Esophagus muscularis mucosa (tissue), 4 donors: ENCODE data around the gene SPTBN1. TPM values are rescaled to one million over a fixed set of nuclear protein-coding genes. Genes with fewer than 3 reads are reported as not detected.
A peak's percentile ranks its signal among the peaks of the same experiment; 100 is the strongest.

Experiments used
- DNase-seq: peaks from one replicate; pipeline ENCODE4 v3.0.0-alpha.2; 2017; ENCODE audit errors: extremely low spot score
- H3K27ac ChIP-seq, 4 donors: fragments of 200-600 bp; sonication (generic); replicated peaks in 1 of 4; 1 replicate in 3 of 4; 2 replicates in 1 of 4; pipeline ENCODE4 v1.5.1; 2016 to 2019; ENCODE audit warnings: mild to moderate bottlenecking in 1 of 4
- H3K27me3 ChIP-seq, 4 donors: fragments of 200-600 bp; sonication (generic); one replicate each; pipeline versions ENCODE4 v1.5.1 to v1.6.0; 2016 to 2019
- H3K36me3 ChIP-seq, 4 donors: fragments of 200-600 bp; sonication (generic); one replicate each; pipeline ENCODE4 v1.5.1; 2016 to 2019
- H3K4me1 ChIP-seq, 4 donors: fragments of 200-600 bp; sonication (generic); one replicate each; pipeline ENCODE4 v1.5.1; 2016 to 2019
- H3K4me3 ChIP-seq, 4 donors: fragments of 200-600 bp; sonication (generic); 1 replicate in 2 of 4; 2 replicates in 2 of 4; pipeline ENCODE4 v1.5.1; 2016 to 2019; ENCODE audit warnings: mild to moderate bottlenecking in 4 of 4, moderate library complexity in 1 of 4
- H3K9me3 ChIP-seq, 4 donors: fragments of 200-600 bp; sonication (generic); 1 replicate in 3 of 4; 2 replicates in 1 of 4; pipeline ENCODE4 v1.5.1; 2016 to 2019
- EP300 ChIP-seq: sonication (generic); formaldehyde crosslinking; IDR thresholded peaks from one replicate; pipeline ENCODE4 v1.6.1; 2017; ENCODE audit warnings: antibody characterized with exemption
- POLR2A ChIP-seq: fragments of 450-650 bp; IDR thresholded peaks from one replicate; pipeline ENCODE4 v1.6.1; 2017; ENCODE audit warnings: antibody characterized with exemption, moderate library complexity, mild to moderate bottlenecking, low read depth
- POLR2AphosphoS5 ChIP-seq, 2 donors: sonication (generic); formaldehyde crosslinking; IDR thresholded peaks; one replicate each; pipeline ENCODE4 v1.6.1; 2017; ENCODE audit warnings: antibody characterized with exemption in 2 of 2
- WGBS: methylation state at CpG from one replicate; pipeline ENCODE4 v1.1.5; 2018; 5-methylcytosine and 5-hydroxymethylcytosine counted together
- intact Hi-C: fragments of 100-400 bp; cut with DNase I; formaldehyde crosslinking; loops from one replicate; pipeline ENCODE4 v1.15.1; 2023
- total RNA-seq, 4 donors: library from RNA; depleted of rRNA; stranded (reverse); fragments of >200 nt; gene quantifications; one replicate each; pipeline versions ENCODE4 v1.1.0 to v1.2.1, GENCODE V29; 2016
- TF ChIP-seq, protein P1 (sequence below), 3 experiments: fragments of 200-600 bp in 2 of 3; fragments of 450-650 bp in 1 of 3; sonication (generic) in 2 of 3; IDR thresholded peaks; one replicate each; pipeline ENCODE4 v1.5.1; 2017 to 2019; ENCODE audit warnings: antibody characterized with exemption in 3 of 3, mild to moderate bottlenecking in 2 of 3, moderate library complexity in 1 of 3

Gene SPTBN1
- total RNA-seq, 4 donors from 2014 or later = 465 to 600 (median 547) TPM

DNA sequence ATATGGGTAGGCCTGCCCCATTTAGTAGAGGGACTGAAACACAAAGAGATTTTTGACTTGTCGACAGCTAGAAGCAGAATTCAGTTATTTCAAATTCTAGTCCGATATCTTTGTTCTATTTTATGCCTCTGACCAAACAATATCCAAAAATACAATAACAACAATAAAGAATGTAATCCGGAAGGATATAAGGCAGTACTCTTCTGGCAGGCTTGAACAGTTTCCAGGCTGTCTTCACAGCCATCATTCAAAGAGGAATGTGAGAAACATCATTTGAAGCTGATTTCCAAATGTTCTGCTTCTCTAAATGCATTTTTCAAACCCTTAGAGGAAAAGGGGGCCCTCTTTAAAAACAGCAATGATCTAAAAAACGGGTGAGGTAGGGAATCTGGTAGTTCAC lies 36.7 kb upstream of the SPTBN1 start:
- peak overlapping the region in 2 of 4 donors; percentile 1 to 7 for H3K4me3 ChIP-seq
- peak overlapping the region; percentile 8 to 56 (median 46) for H3K27ac ChIP-seq
- peaks cover 19 to 25% (median 20%) of the 10 kb centered on the region in 4 donors for H3K4me1 ChIP-seq
- no peaks in the 10 kb centered on the region for H3K36me3 ChIP-seq
- no peaks in the 10 kb centered on the region for H3K27me3 ChIP-seq
- no peak for TF ChIP-seq POLR2AphosphoS5 (IDR thresholded peaks at IDR 0.05)
- TF ChIP-seq, protein P1, sequence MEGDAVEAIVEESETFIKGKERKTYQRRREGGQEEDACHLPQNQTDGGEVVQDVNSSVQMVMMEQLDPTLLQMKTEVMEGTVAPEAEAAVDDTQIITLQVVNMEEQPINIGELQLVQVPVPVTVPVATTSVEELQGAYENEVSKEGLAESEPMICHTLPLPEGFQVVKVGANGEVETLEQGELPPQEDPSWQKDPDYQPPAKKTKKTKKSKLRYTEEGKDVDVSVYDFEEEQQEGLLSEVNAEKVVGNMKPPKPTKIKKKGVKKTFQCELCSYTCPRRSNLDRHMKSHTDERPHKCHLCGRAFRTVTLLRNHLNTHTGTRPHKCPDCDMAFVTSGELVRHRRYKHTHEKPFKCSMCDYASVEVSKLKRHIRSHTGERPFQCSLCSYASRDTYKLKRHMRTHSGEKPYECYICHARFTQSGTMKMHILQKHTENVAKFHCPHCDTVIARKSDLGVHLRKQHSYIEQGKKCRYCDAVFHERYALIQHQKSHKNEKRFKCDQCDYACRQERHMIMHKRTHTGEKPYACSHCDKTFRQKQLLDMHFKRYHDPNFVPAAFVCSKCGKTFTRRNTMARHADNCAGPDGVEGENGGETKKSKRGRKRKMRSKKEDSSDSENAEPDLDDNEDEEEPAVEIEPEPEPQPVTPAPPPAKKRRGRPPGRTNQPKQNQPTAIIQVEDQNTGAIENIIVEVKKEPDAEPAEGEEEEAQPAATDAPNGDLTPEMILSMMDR (IDR thresholded peaks at IDR 0.05) = no peak
- no peak for TF ChIP-seq EP300
- TF ChIP-seq POLR2A = no peak
- DNase-seq = no peak
- WGBS = 61% methylated on average over 4 of the region's 4 CpGs
- intact Hi-C loops = no loop called here
- no peaks in the 10 kb centered on the region for H3K9me3 ChIP-seq

DNA sequence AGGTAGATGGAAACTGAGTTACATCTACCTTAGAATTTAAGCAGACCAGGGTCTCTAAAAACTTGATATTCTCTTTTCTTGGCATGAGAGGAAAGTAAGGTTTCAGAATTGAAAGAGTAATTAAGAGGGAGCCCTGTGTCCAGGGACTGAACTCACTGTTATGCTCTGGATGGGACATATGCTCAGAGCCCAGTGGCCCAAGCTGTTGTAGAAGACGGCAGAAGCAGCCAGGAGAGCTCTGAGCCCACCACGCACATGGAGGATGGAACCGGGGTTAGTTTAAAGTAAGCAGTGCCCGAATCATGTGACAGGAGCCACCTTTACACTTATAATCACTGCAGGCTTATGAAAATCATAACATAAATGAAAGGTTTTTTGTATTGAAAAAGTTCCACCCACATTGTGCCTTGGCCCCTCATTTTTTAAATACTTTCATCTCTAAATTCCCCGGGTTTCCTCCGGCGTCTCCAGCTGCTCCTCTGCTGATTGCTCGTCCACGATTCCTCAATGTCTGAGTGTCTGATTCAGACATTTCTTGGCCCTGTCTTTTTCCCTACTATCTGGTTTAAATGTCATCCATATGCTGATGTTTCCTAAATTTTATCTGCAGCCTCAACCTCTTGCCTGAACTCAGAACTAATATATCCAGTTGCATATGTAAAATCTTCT lies 36.1 kb upstream of the SPTBN1 start:
- no peak for DNase-seq
- no peaks in the 10 kb centered on the region for H3K27me3 ChIP-seq
- H3K27ac ChIP-seq = peak overlapping the region; percentile 8 to 56 (median 46)
- peaks cover 19 to 25% (median 20%) of the 10 kb centered on the region in 4 donors for H3K4me1 ChIP-seq
- H3K36me3 ChIP-seq = no peaks in the 10 kb centered on the region
- peak overlapping the region in 3 of 4 donors; percentile 1 to 7 (median 5) for H3K4me3 ChIP-seq
- WGBS = 46% methylated on average over 9 of the region's 9 CpGs
- TF ChIP-seq, protein P1 (IDR thresholded peaks at IDR 0.05) = no peak
- no peak for TF ChIP-seq POLR2AphosphoS5 (IDR thresholded peaks at IDR 0.05)
- no peak for TF ChIP-seq EP300
- TF ChIP-seq POLR2A = no peak
- H3K9me3 ChIP-seq = no peaks in the 10 kb centered on the region
- intact Hi-C loops = no loop called here

DNA sequence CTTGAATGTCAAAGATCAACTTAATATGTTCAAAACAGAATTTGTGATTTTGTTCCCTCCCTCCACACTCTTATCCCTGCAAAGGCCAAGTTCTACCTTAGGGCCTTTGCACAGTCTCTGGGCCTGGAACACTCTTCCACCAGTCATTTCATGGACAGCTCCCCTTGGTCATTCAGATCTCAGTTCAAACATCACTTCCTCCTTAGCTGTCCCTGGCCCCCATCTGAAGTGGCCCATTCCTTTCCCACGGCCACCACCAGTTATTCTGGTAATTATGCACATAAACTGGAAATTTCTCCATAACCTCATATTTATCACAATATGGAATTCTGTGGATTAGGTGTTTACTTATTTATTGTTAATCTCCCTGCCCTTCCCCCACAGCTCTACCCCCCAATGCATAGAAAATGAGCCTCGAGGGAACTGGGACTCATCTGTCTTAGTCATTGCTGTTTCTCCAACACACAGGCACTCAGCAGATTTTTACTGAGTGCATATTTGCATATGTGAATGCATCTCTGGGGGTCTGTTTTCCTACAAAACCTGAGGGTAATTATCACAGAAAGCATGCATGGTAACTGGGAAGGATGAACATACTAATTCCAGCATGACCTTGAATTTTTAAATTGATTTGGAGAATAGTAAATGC lies 35.5 kb upstream of the SPTBN1 start:
- Histone ChIP-seq H3K4me3 (no peak overlapping the region), H3K27ac (peak overlapping the region in 1 of 4 donors; percentile 56), H3K4me1 (peaks cover 19 to 25% (median 20%) of the 10 kb centered on the region in 4 donors), H3K9me3 (no peaks in the 10 kb centered on the region), H3K27me3 (no peaks in the 10 kb centered on the region), H3K36me3 (no peaks in the 10 kb centered on the region)
- TF ChIP-seq EP300 (no peak), POLR2A (no peak), POLR2AphosphoS5 (IDR thresholded peaks at IDR 0.05) (no peak)
- TF ChIP-seq, protein P1 (IDR thresholded peaks at IDR 0.05) = no peak
- 77% methylated on average over 2 of the region's 2 CpGs for WGBS
- intact Hi-C loops = no loop called here
- no peak for DNase-seq

DNA sequence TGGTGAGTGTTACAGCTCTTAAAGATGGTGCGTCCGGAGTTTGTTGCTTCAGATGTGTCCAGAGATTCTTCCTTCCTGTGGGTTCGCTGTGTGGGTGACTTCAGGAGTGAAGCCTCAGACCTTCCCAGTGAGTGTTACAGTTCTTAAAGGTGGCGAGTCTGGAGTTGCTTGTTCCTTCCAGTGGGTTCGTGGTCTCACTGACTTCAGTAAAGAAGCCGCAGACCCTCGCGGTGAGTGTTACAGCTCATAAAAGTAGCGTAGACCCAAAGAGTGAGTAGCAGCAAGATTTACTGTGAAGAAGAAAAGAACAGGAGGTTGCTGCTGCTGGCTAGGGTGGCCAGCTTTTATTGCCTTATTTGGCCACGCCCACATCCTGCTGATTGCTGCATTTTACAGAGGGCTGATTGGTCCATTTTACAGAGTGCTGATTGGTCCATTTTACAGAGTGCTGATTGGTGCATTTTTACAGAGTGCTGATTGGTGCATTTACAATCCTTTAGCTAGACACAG lies 34.0 kb upstream of the SPTBN1 start:
- DNase-seq = no peak
- TF ChIP-seq POLR2AphosphoS5 (IDR thresholded peaks at IDR 0.05) = no peak
- TF ChIP-seq, protein P1 (IDR thresholded peaks at IDR 0.05) = no peak
- TF ChIP-seq POLR2A = no peak
- TF ChIP-seq EP300 = no peak
- 95% methylated on average over 10 of the region's 10 CpGs for whole genome bisulfite sequencing
- no peak overlapping the region for H3K4me3 ChIP-seq
- H3K9me3 ChIP-seq = no peaks in the 10 kb centered on the region
- peaks cover 19 to 21% (median 20%) of the 10 kb centered on the region in 4 donors for H3K4me1 ChIP-seq
- intact Hi-C loops = no loop called here
- no peaks in the 10 kb centered on the region for H3K36me3 ChIP-seq
- H3K27me3 ChIP-seq = no peaks in the 10 kb centered on the region
- H3K27ac ChIP-seq = no peak overlapping the region
